Esophagus muscularis mucosa (tissue), 4 donors: ENCODE data around the gene COMTD1. TPM values are rescaled to one million over a fixed set of nuclear protein-coding genes. Genes with fewer than 3 reads are reported as not detected.
"Not testable (repeated sequence)": the region's sequence is repeated elsewhere in the genome, so short reads cannot be mapped to it uniquely, and the experiment has no call there.

Experiments
- DNase-seq: peaks from one replicate; pipeline ENCODE4 v3.0.0-alpha.2; 2017; ENCODE audit errors: extremely low spot score
- H3K27ac ChIP-seq, 4 donors: fragments of 200-600 bp; sonication (generic); replicated peaks in 1 of 4; 1 replicate in 3 of 4; 2 replicates in 1 of 4; pipeline ENCODE4 v1.5.1; 2016 to 2019; ENCODE audit warnings: mild to moderate bottlenecking in 1 of 4
- H3K27me3 ChIP-seq, 4 donors: fragments of 200-600 bp; sonication (generic); one replicate each; pipeline versions ENCODE4 v1.5.1 to v1.6.0; 2016 to 2019
- H3K36me3 ChIP-seq, 4 donors: fragments of 200-600 bp; sonication (generic); one replicate each; pipeline ENCODE4 v1.5.1; 2016 to 2019
- H3K4me1 ChIP-seq, 4 donors: fragments of 200-600 bp; sonication (generic); one replicate each; pipeline ENCODE4 v1.5.1; 2016 to 2019
- H3K4me3 ChIP-seq, 4 donors: fragments of 200-600 bp; sonication (generic); 1 replicate in 2 of 4; 2 replicates in 2 of 4; pipeline ENCODE4 v1.5.1; 2016 to 2019; ENCODE audit warnings: mild to moderate bottlenecking in 4 of 4, moderate library complexity in 1 of 4
- H3K9me3 ChIP-seq, 4 donors: fragments of 200-600 bp; sonication (generic); 1 replicate in 3 of 4; 2 replicates in 1 of 4; pipeline ENCODE4 v1.5.1; 2016 to 2019
- CTCF ChIP-seq, 3 experiments: fragments of 200-600 bp in 2 of 3; fragments of 450-650 bp in 1 of 3; sonication (generic) in 2 of 3; IDR thresholded peaks; one replicate each; pipeline ENCODE4 v1.5.1; 2017 to 2019; ENCODE audit warnings: antibody characterized with exemption in 3 of 3, mild to moderate bottlenecking in 2 of 3, moderate library complexity in 1 of 3
- EP300 ChIP-seq: sonication (generic); formaldehyde crosslinking; IDR thresholded peaks from one replicate; pipeline ENCODE4 v1.6.1; 2017; ENCODE audit warnings: antibody characterized with exemption
- POLR2A ChIP-seq: fragments of 450-650 bp; IDR thresholded peaks from one replicate; pipeline ENCODE4 v1.6.1; 2017; ENCODE audit warnings: antibody characterized with exemption, moderate library complexity, mild to moderate bottlenecking, low read depth
- POLR2AphosphoS5 ChIP-seq, 2 donors: sonication (generic); formaldehyde crosslinking; IDR thresholded peaks; one replicate each; pipeline ENCODE4 v1.6.1; 2017; ENCODE audit warnings: antibody characterized with exemption in 2 of 2
- WGBS: methylation state at CpG from one replicate; pipeline ENCODE4 v1.1.5; 2018; 5-methylcytosine and 5-hydroxymethylcytosine counted together
- intact Hi-C: fragments of 100-400 bp; cut with DNase I; formaldehyde crosslinking; loops from one replicate; pipeline ENCODE4 v1.15.1; 2023
- total RNA-seq, 4 donors: library from RNA; depleted of rRNA; stranded (reverse); fragments of >200 nt; gene quantifications; one replicate each; pipeline versions ENCODE4 v1.1.0 to v1.2.1, GENCODE V29; 2016

Gene COMTD1
- total RNA-seq, 4 donors from 2014 or later, result 23.7 to 44.5 (median 28.1) TPM

GRCh38 chr10:75207079-75207856, 28.5 kb downstream of the COMTD1 start:
- no peak for TF ChIP-seq EP300
- TF ChIP-seq CTCF (IDR thresholded peaks at IDR 0.05), result no peak
- TF ChIP-seq POLR2A, result no peak
- TF ChIP-seq POLR2AphosphoS5 (IDR thresholded peaks at IDR 0.05), result no peak
- no peak for DNase-seq
- Histone ChIP-seq H3K4me1 (peaks cover 32 to 49% (median 45%) of the 10 kb centered on the region in 4 donors), H3K4me3 (no peak overlapping the region), H3K9me3 (no peaks in the 10 kb centered on the region), H3K36me3 (peaks cover 0 to 5% (median under 1%) of the 10 kb centered on the region in 4 donors), H3K27me3 (no peaks in the 10 kb centered on the region), H3K27ac (peak overlapping the region in 3 of 4 donors; percentile 96 to 98 (median 98))
- intact Hi-C loops, result no loop called here
- WGBS, result 70% methylated on average over 13 of the region's 13 CpGs

GRCh38 chr10:75206638-75207037, 29.1 kb downstream of the COMTD1 start:
- H3K27me3 ChIP-seq, H3K4me3 ChIP-seq, DNase-seq, H3K36me3 ChIP-seq, H3K9me3 ChIP-seq, intact Hi-C loops: not testable (repeated sequence)
- peaks cover 26 to 49% (median 44%) of the 10 kb centered on the region in 4 donors for H3K4me1 ChIP-seq
- 92% methylated on average over 14 of the region's 14 CpGs for WGBS
- H3K27ac ChIP-seq, result peak overlapping the region in 1 of 4 donors; percentile 98

DNA sequence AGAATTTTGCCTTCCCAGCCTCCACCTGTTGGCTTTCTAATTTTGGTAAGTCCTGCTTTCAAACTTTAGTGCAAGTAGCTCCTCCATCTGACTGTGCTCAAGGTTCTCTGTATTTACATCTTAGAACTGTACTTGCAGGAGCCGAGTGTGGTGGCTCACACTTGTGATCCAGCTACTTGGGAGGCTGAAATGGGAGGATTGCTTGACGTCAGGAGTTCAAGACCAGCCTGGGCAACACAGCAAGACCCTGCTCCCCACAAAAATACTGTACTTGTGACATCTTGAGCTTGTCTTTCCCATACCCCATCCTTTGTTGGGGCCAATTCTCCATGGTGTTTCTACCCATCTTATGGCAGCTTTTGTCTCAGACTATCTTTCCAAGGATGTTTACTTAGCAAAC, 29.8 kb downstream of the COMTD1 start:
- Histone ChIP-seq H3K9me3 (no peaks in the 10 kb centered on the region), H3K36me3 (no peaks in the 10 kb centered on the region), H3K4me3 (no peak overlapping the region), H3K27ac (no peak overlapping the region), H3K4me1 (peaks cover 26 to 48% (median 41%) of the 10 kb centered on the region in 4 donors), H3K27me3 (no peaks in the 10 kb centered on the region)
- no peak for DNase-seq
- WGBS, result 100% methylated on average over 2 of the region's 2 CpGs
- TF ChIP-seq POLR2AphosphoS5 (IDR thresholded peaks at IDR 0.05), result no peak
- TF ChIP-seq POLR2A, result no peak
- TF ChIP-seq CTCF (IDR thresholded peaks at IDR 0.05), result no peak
- TF ChIP-seq EP300, result no peak
- intact Hi-C loops, result no loop called here

DNA sequence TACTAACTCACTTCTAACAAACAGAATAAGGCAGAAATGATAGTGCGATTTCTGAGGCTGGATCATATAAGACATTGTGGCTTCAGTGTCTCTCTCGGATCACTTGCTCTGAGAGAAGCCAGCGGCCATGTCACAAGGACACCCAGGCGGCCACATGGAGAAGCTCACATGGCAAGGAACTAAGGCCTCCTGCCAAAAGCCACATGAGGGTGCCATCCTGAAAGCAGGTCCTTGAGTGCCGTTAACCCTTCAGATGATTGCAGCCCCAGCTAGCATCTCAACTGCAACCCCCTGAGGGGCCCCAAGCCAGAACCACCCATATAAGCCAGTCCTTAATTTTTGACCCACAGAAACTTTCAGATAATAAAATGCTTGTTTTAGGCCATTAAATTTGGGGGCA, 32.0 kb downstream of the COMTD1 start:
- peak overlapping the region in 3 of 4 donors; percentile 65 to 70 (median 69) for H3K27ac ChIP-seq
- 94% methylated on average over 4 of the region's 5 CpGs for WGBS
- no peak overlapping the region for H3K4me3 ChIP-seq
- H3K27me3 ChIP-seq, result no peaks in the 10 kb centered on the region
- TF ChIP-seq EP300 (no peak), POLR2A (no peak)
- intact Hi-C loops, result no loop called here
- no peaks in the 10 kb centered on the region for H3K9me3 ChIP-seq
- no peaks in the 10 kb centered on the region for H3K36me3 ChIP-seq
- H3K4me1 ChIP-seq, result peaks cover 17 to 38% (median 30%) of the 10 kb centered on the region in 4 donors
- no peak for DNase-seq

DNA sequence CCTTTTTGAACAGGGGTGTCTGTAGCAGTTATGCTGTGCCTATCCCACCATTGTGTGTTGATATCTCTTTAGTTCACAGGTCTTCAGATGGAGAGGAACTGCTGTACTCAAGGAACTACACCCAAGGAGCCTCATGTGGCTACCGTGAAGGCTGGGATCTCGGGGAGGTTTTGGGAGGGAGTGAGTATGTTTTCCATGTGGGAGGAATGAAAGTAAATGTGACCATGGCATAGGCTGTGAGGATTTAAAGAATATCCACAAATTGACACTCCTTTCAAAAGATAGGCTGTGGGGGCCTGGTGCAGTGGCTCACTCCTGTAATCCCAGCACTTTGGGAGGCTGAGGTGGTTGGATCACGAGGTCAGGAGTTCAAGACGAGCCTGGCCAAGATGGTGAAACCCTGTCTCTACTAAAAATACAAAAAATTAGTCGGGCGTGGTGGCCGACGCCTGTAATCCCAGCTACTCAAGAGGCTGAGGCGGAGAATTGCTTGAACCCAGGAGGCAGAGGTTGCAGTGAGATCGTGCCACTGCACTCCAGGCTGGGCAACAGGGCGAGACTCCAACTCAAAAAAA, 32.6 kb downstream of the COMTD1 start:
- intact Hi-C loops, H3K9me3 ChIP-seq, DNase-seq, H3K27me3 ChIP-seq, H3K4me3 ChIP-seq, H3K36me3 ChIP-seq: not testable (repeated sequence)
- Histone ChIP-seq H3K27ac (peak overlapping the region; percentile 65 to 74 (median 70)), H3K4me1 (peaks cover 17 to 32% (median 24%) of the 10 kb centered on the region in 4 donors)
- WGBS, result 80% methylated on average over 11 of the region's 11 CpGs

DNA sequence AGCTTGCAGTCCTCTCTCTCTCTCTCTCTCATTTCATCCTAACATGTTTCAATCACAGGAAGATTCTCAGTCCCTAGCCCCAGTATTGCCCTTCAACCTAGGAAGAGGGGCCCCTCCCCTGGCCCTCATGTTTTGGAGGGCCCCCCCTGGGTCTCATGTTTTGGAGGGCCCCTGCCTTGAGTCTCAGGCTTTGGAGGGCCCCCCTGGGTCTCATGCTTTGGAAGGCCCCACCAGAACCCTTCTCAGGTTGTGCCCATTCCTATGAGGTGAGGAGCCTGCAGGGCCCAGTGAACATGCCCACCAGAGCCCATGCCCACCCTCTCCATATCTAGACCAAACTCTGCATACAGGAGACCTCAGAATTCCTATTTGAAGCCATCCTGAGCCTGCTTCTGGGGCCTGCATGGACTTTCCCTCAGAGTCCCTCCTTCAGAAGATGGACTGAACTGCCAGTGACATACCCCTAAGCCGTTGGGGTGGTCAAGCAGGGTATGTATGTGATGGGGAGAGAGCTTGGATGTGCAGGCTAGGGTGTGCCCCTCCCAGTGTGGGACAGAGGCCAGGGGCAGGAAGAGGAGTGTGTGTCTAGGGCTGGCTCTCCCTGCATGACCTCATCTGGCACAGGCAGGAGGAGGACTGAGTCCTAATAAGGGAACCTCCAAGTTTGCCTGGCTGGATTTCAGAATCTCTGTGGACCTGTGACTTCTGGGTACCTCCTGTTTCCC, 33.3 kb downstream of the COMTD1 start:
- 50% methylated on average over 1 of the region's 1 CpG for WGBS

More for the DNA sequence above, 33.3 kb downstream of the COMTD1 start:
- peak overlapping the region; percentile 65 to 74 (median 70) for H3K27ac ChIP-seq
- no peaks in the 10 kb centered on the region for H3K27me3 ChIP-seq
- intact Hi-C loops, result no loop called here
- H3K4me3 ChIP-seq, result no peak overlapping the region
- no peak for DNase-seq
- TF ChIP-seq POLR2AphosphoS5 (IDR thresholded peaks at IDR 0.05) (peak; percentile 45 to 50), CTCF (IDR thresholded peaks at IDR 0.05) (no peak), EP300 (no peak), POLR2A (no peak)
- no peaks in the 10 kb centered on the region for H3K36me3 ChIP-seq
- H3K4me1 ChIP-seq, result peaks cover 17 to 25% (median 18%) of the 10 kb centered on the region in 4 donors
- no peaks in the 10 kb centered on the region for H3K9me3 ChIP-seq
